Liver (tissue), 3 donors: Measurements from ENCODE around the gene PDE4B.

Experiments used
- EGR1 ChIP-seq, 2 donors: IDR thresholded peaks; 2 replicates each; pipeline ENCODE4 v1.6.1; 2016 to 2018; ENCODE audit warnings: antibody characterized with exemption in 2 of 2, low read depth in 2 of 2
- FOXA1 ChIP-seq: IDR thresholded peaks from 2 replicates; pipeline ENCODE4 v1.6.1; 2016; ENCODE audit warnings: antibody characterized with exemption
- GABPA ChIP-seq, 2 donors: IDR thresholded peaks in 1 of 2; conservative IDR thresholded peaks in 1 of 2; 2 replicates each; pipeline ENCODE4 v1.6.1; 2016; ENCODE audit warnings: antibody characterized with exemption in 2 of 2, mild to moderate bottlenecking in 1 of 2, moderate library complexity in 1 of 2
- MAX ChIP-seq: IDR thresholded peaks from 2 replicates; pipeline ENCODE4 v1.6.1; 2016; ENCODE audit warnings: antibody characterized with exemption
- RAD21 ChIP-seq, 2 donors: IDR thresholded peaks; 2 replicates each; pipeline ENCODE4 v1.6.1; 2016; ENCODE audit warnings: antibody characterized with exemption in 2 of 2, mild to moderate bottlenecking in 2 of 2
- RXRA ChIP-seq, 2 donors: IDR thresholded peaks; 2 replicates each; pipeline ENCODE4 v1.6.1; 2017 to 2018; ENCODE audit warnings: antibody characterized with exemption in 2 of 2, mild to moderate bottlenecking in 1 of 2
- SP1 ChIP-seq: IDR thresholded peaks from 2 replicates; pipeline ENCODE4 v1.6.1; 2018; ENCODE audit warnings: antibody characterized with exemption, mild to moderate bottlenecking
- TAF1 ChIP-seq: conservative IDR thresholded peaks from 2 replicates; pipeline ENCODE4 v1.6.1; 2016; ENCODE audit warnings: antibody characterized with exemption, mild to moderate bottlenecking
- YY1 ChIP-seq: IDR thresholded peaks from 2 replicates; pipeline ENCODE4 v1.6.1; 2016; ENCODE audit warnings: antibody characterized with exemption, mild to moderate bottlenecking
- TF ChIP-seq, protein P1 (sequence below): fragments of 150-350 bp; IDR thresholded peaks from 2 replicates; pipeline ENCODE4 v1.5.1; 2017; ENCODE audit warnings: improper control_type of control experiment, low read depth, low read length; ENCODE audit not compliant: missing input control
- TF ChIP-seq, protein P2 (sequence below): IDR thresholded peaks from 2 replicates; pipeline ENCODE4 v1.6.1; 2016; ENCODE audit warnings: antibody characterized with exemption, mild to moderate bottlenecking
- TF ChIP-seq, protein P3 (sequence below): IDR thresholded peaks from 2 replicates; pipeline ENCODE4 v1.6.1; 2016; ENCODE audit warnings: antibody characterized with exemption
- TF ChIP-seq, protein P4 (sequence below): IDR thresholded peaks from 2 replicates; pipeline ENCODE4 v1.6.1; 2016; ENCODE audit warnings: antibody characterized with exemption
- donor health status: healthy.
- donor health status: healthy.

DNA sequence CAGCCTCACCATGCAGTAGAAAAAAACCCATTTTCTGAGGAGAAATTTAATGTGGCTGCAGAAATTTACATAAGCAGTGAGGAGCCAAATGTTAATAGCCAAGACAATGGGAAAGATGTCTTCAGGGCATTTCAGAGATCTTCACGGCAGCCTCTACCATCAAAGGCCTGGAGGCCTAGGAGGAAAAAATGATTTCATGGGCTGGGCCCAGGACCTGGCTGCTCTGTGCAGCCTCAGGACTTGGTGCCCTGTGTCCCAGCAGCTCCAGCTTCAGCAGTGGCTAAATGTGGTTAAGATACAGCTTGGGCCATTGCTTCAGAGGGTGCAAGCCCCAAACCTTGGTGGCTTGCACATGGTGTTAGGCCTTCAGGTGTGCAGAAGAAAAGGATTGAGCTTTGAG lies 48.0 kb upstream of the PDE4B start:
- TF ChIP-seq, protein P1, sequence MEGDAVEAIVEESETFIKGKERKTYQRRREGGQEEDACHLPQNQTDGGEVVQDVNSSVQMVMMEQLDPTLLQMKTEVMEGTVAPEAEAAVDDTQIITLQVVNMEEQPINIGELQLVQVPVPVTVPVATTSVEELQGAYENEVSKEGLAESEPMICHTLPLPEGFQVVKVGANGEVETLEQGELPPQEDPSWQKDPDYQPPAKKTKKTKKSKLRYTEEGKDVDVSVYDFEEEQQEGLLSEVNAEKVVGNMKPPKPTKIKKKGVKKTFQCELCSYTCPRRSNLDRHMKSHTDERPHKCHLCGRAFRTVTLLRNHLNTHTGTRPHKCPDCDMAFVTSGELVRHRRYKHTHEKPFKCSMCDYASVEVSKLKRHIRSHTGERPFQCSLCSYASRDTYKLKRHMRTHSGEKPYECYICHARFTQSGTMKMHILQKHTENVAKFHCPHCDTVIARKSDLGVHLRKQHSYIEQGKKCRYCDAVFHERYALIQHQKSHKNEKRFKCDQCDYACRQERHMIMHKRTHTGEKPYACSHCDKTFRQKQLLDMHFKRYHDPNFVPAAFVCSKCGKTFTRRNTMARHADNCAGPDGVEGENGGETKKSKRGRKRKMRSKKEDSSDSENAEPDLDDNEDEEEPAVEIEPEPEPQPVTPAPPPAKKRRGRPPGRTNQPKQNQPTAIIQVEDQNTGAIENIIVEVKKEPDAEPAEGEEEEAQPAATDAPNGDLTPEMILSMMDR: no peak
- TF ChIP-seq RAD21 (IDR thresholded peaks at IDR 0.05) (no peak), YY1 (no peak), MAX (no peak), FOXA1 (no peak), TAF1 (no peak), GABPA (IDR thresholded peaks at IDR 0.05 in 1 of 2, conservative IDR thresholded peaks at IDR 0.05 in 1 of 2) (no peak), EGR1 (IDR thresholded peaks at IDR 0.05; ENCODE audit: low read depth in 2 of 2) (no peak), RXRA (IDR thresholded peaks at IDR 0.05) (no peak), SP1 (no peak)
- TF ChIP-seq, protein P2, sequence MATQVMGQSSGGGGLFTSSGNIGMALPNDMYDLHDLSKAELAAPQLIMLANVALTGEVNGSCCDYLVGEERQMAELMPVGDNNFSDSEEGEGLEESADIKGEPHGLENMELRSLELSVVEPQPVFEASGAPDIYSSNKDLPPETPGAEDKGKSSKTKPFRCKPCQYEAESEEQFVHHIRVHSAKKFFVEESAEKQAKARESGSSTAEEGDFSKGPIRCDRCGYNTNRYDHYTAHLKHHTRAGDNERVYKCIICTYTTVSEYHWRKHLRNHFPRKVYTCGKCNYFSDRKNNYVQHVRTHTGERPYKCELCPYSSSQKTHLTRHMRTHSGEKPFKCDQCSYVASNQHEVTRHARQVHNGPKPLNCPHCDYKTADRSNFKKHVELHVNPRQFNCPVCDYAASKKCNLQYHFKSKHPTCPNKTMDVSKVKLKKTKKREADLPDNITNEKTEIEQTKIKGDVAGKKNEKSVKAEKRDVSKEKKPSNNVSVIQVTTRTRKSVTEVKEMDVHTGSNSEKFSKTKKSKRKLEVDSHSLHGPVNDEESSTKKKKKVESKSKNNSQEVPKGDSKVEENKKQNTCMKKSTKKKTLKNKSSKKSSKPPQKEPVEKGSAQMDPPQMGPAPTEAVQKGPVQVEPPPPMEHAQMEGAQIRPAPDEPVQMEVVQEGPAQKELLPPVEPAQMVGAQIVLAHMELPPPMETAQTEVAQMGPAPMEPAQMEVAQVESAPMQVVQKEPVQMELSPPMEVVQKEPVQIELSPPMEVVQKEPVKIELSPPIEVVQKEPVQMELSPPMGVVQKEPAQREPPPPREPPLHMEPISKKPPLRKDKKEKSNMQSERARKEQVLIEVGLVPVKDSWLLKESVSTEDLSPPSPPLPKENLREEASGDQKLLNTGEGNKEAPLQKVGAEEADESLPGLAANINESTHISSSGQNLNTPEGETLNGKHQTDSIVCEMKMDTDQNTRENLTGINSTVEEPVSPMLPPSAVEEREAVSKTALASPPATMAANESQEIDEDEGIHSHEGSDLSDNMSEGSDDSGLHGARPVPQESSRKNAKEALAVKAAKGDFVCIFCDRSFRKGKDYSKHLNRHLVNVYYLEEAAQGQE: no peak
- TF ChIP-seq, protein P3, sequence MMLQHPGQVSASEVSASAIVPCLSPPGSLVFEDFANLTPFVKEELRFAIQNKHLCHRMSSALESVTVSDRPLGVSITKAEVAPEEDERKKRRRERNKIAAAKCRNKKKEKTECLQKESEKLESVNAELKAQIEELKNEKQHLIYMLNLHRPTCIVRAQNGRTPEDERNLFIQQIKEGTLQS: no peak
- TF ChIP-seq, protein P4, sequence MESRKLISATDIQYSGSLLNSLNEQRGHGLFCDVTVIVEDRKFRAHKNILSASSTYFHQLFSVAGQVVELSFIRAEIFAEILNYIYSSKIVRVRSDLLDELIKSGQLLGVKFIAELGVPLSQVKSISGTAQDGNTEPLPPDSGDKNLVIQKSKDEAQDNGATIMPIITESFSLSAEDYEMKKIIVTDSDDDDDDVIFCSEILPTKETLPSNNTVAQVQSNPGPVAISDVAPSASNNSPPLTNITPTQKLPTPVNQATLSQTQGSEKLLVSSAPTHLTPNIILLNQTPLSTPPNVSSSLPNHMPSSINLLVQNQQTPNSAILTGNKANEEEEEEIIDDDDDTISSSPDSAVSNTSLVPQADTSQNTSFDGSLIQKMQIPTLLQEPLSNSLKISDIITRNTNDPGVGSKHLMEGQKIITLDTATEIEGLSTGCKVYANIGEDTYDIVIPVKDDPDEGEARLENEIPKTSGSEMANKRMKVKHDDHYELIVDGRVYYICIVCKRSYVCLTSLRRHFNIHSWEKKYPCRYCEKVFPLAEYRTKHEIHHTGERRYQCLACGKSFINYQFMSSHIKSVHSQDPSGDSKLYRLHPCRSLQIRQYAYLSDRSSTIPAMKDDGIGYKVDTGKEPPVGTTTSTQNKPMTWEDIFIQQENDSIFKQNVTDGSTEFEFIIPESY: no peak
